GM23248 (cell line): ENCODE data around the gene SLC4A2. TPM values are rescaled to one million over a fixed set of nuclear protein-coding genes. Genes with fewer than 3 reads are reported as not detected.

Source experiments
- DNase-seq: peaks from one replicate; pipeline ENCODE4 v3.0.0-alpha.2; 2015
- H2AFZ ChIP-seq: fragments of 200-600 bp; sonication (generic); 2 replicates; pipeline ENCODE4 v1.6.1; 2016; ENCODE audit warnings: antibody characterized with exemption
- H3F3A ChIP-seq: fragments of 200-600 bp; sonication (generic); 2 replicates; pipeline ENCODE4 v1.6.1; 2016; ENCODE audit warnings: mild to moderate bottlenecking, antibody characterized with exemption, mixed run types; ENCODE audit not compliant: insufficient read depth
- H3K27ac ChIP-seq: fragments of 200-600 bp; sonication (generic); 2 replicates; pipeline ENCODE4 v1.5.1; 2016; ENCODE audit warnings: mild to moderate bottlenecking
- H3K27me3 ChIP-seq: fragments of 200-600 bp; sonication (generic); replicated peaks from 2 replicates; pipeline ENCODE4 v1.6.1; 2016; ENCODE audit warnings: mild to moderate bottlenecking; ENCODE audit not compliant: insufficient read depth
- H3K36me3 ChIP-seq: fragments of 200-600 bp; sonication (generic); 2 replicates; pipeline ENCODE4 v1.6.1; 2016; ENCODE audit warnings: low read depth, mild to moderate bottlenecking
- H3K4me1 ChIP-seq: fragments of 200-600 bp; sonication (generic); 2 replicates; pipeline ENCODE4 v1.6.1; 2016; ENCODE audit warnings: mild to moderate bottlenecking; ENCODE audit not compliant: insufficient read depth
- H3K4me2 ChIP-seq: fragments of 200-600 bp; sonication (generic); one replicate; pipeline ENCODE4 v1.6.1; 2016; ENCODE audit warnings: mild to moderate bottlenecking; ENCODE audit not compliant: unreplicated experiment
- H3K4me3 ChIP-seq: fragments of 200-600 bp; sonication (generic); 2 replicates; pipeline ENCODE4 v1.5.1; 2016; ENCODE audit warnings: mild to moderate bottlenecking
- H3K79me2 ChIP-seq: fragments of 200-600 bp; sonication (generic); 2 replicates; pipeline ENCODE4 v1.6.1; 2016; ENCODE audit warnings: mild to moderate bottlenecking; ENCODE audit not compliant: insufficient read depth
- H3K9ac ChIP-seq: fragments of 200-600 bp; sonication (generic); 2 replicates; pipeline ENCODE4 v1.6.1; 2016; ENCODE audit warnings: mild to moderate bottlenecking
- H3K9me2 ChIP-seq: fragments of 200-600 bp; sonication (generic); 2 replicates; pipeline ENCODE4 v1.6.1; 2016; ENCODE audit warnings: mixed run types, mild to moderate bottlenecking, moderate library complexity; ENCODE audit not compliant: insufficient read depth
- H3K9me3 ChIP-seq: fragments of 200-600 bp; sonication (generic); one replicate; pipeline ENCODE4 v1.6.1; 2017; ENCODE audit warnings: low read depth
- H4K20me1 ChIP-seq: fragments of 200-600 bp; sonication (generic); 2 replicates; pipeline ENCODE4 v1.6.0; 2016; ENCODE audit not compliant: insufficient read depth
- EZH2 ChIP-seq: fragments of 200-600 bp; sonication (generic); IDR thresholded peaks from 2 replicates; pipeline ENCODE4 v1.6.1; 2018; ENCODE audit warnings: antibody characterized with exemption, mild to moderate bottlenecking; ENCODE audit not compliant: insufficient read depth, poor library complexity, severe bottlenecking
- EZH2phosphoT487 ChIP-seq: fragments of 200-600 bp; sonication (generic); IDR thresholded peaks from 2 replicates; pipeline ENCODE4 v1.6.1; 2018; ENCODE audit warnings: antibody characterized with exemption, moderate library complexity, mild to moderate bottlenecking, low read depth; ENCODE audit not compliant: insufficient read depth
- WGBS, 2 experiments: methylation state at CpG; one replicate each; pipeline ENCODE4 v1.1.6; 2015 to 2017; ENCODE audit warnings: low lambda C conversion rate in 2 of 2, low coverage in 1 of 2; ENCODE audit errors: missing lambda C conversion rate in 2 of 2; 5-methylcytosine and 5-hydroxymethylcytosine counted together
- in situ Hi-C: fragments of 300-500 bp; cut with MboI; formaldehyde crosslinking; loops from 2 replicates; pipeline ENCODE4 v1.15.0; 2020
- polyA plus RNA-seq: library from polyadenylated mRNA; unstranded; fragments of >200 nt; fragmentation: Nextera tagmentation; extraction: Ambion mirVana; gene quantifications from 2 replicates; pipeline ENCODE4 v1.2.1, GENCODE V29; 2016
- total RNA-seq: library from RNA; depleted of rRNA; stranded (reverse); fragments of >200 nt; shearing (Covaris generic); gene quantifications from 2 replicates; pipeline ENCODE4 v1.2.3, GENCODE V29; 2014

The SLC4A2 gene
- total and polyA plus RNA-seq, 2 experiments from 2014 or later = 59.4 to 94.6 TPM

DNA sequence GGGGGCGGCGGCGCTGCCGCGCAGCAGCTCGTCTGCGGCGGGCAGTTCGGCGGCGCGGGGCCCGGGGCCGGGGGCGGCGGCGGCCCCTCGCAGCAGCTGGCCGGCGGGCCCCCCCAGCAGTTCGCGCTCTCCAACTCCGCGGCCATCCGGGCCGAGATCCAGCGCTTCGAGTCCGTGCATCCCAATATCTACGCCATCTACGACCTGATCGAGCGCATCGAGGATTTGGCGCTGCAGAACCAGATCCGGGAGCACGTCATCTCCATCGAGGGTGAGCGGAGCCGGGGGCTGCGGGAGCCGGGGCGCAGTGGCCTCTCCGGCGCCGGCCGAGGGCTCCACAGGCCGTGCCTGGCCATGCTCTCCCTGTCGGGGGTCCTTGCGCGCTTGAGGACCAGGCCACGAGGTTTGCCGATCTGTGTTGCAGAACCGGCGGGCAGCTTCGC, 27.4 kb downstream of the SLC4A2 start:
- peak overlapping the region; percentile 49 for H2AFZ ChIP-seq
- WGBS, 2 experiments = 0 to 1% methylated on average over 32 to 35 of the region's 56 CpGs

DNA sequence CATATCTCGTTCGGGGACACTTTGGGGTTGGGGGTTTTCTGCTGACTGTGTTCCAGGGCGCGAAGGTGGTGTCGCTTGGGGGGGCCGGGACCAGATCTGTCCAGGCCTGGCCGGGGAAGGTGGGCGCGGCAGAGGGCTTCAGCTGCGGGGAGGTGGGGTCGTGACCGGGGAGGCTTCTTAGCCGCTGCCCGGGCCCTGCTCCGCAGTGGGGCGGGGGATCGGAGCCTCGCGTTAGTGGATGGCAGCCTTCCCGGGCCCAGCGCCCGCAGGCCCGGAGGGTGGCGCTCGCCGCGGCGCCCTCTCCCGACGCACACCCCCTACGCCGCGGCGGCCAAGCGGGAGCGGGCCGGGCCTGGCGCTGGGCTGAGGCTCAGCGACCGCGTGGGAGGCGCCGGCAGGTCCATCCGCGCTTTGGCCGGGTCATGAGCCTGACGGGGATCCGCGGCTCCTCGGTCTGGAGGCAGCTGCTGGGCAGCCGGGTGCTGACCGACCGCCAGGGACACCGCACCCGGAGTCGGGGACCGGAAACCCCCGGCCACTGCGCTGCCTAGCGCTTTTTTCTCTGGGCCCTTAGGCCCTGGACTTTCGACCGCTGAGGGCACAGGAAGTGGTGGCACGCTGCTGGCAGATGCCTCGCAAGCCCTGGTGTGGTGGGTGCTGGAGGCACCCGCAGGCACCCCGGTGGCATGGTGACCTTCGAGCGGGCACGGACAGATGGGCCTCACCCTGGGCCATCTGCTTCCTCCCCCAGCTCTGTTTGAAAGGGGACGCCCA, 28.0 kb downstream of the SLC4A2 start:
- Histone ChIP-seq H3K36me3 (no peaks in the 10 kb centered on the region), H4K20me1 (no peaks in the 10 kb centered on the region; the same call in 1 of the 2 replicates), H3K27me3 (no peaks in the 10 kb centered on the region), H3K9me3 (no peaks in the 10 kb centered on the region), H3K4me2 (peak overlapping the region; percentile 94), H3K9ac (peak overlapping the region; percentile 92), H3F3A (peaks cover 37% of the 10 kb centered on the region), H2AFZ (peak overlapping the region; percentile 49), H3K4me3 (peak overlapping the region; percentile 87), H3K4me1 (peaks cover 23% of the 10 kb centered on the region), H3K79me2 (peaks cover 61% of the 10 kb centered on the region), H3K27ac (peak overlapping the region; percentile 95), H3K9me2 (no peaks in the 10 kb centered on the region)
- DNase-seq = peak; percentile 84
- 0 to 1% methylated on average over 51 to 53 of the region's 70 CpGs for WGBS, 2 experiments
- TF ChIP-seq EZH2 (no peak), EZH2phosphoT487 (no peak)
- in situ Hi-C loops = no loop called here

More for the DNA sequence above, 27.4 kb downstream of the SLC4A2 start:
- peak overlapping the region; percentile 95 for H3K27ac ChIP-seq
- peak overlapping the region; percentile 92 for H3K9ac ChIP-seq
- in situ Hi-C loops = no loop called here
- TF ChIP-seq EZH2phosphoT487 (no peak), EZH2 (no peak)
- H3K4me2 ChIP-seq = peak overlapping the region; percentile 94
- H3K4me3 ChIP-seq = peak overlapping the region; percentile 87
- no peaks in the 10 kb centered on the region for H3K9me3 ChIP-seq
- peak; percentile 76 for DNase-seq
- H4K20me1 ChIP-seq = no peaks in the 10 kb centered on the region
- H3K4me1 ChIP-seq = peaks cover 29% of the 10 kb centered on the region
- no peaks in the 10 kb centered on the region for H3K27me3 ChIP-seq
- peaks cover 61% of the 10 kb centered on the region for H3K79me2 ChIP-seq
- no peaks in the 10 kb centered on the region for H3K9me2 ChIP-seq
- no peaks in the 10 kb centered on the region for H3K36me3 ChIP-seq
- peaks cover 37% of the 10 kb centered on the region for H3F3A ChIP-seq

GRCh38 chr7:151088019-151088855, 28.8 kb downstream of the SLC4A2 start:
- H3K79me2 ChIP-seq = peaks cover 63% of the 10 kb centered on the region
- H3K27me3 ChIP-seq = no peaks in the 10 kb centered on the region
- peak overlapping the region; percentile 94 for H3K4me2 ChIP-seq
- H3K27ac ChIP-seq = peak overlapping the region; percentile 95
- no peaks in the 10 kb centered on the region for H3K9me3 ChIP-seq
- H3K4me3 ChIP-seq = peak overlapping the region; percentile 87
- in situ Hi-C loops = no loop called here
- no peak for TF ChIP-seq EZH2phosphoT487
- TF ChIP-seq EZH2 = no peak
- H2AFZ ChIP-seq = peak overlapping the region; percentile 57
- H3K9me2 ChIP-seq = no peaks in the 10 kb centered on the region
- H3K4me1 ChIP-seq = peaks cover 23% of the 10 kb centered on the region
- no peaks in the 10 kb centered on the region; the same call in 1 of the 2 replicates for H4K20me1 ChIP-seq
- WGBS, 2 experiments = 5 to 9% methylated on average over 16 of the region's 16 CpGs
- peak; percentile 75 for DNase-seq
- H3F3A ChIP-seq = peaks cover 37% of the 10 kb centered on the region
- no peaks in the 10 kb centered on the region for H3K36me3 ChIP-seq
- peak overlapping the region; percentile 92 for H3K9ac ChIP-seq
